CD4-positive, alpha-beta T cell (primary cell): Measurements from ENCODE around the gene PPP1R14C. TPM values are rescaled to one million over a fixed set of nuclear protein-coding genes. Genes with fewer than 3 reads are reported as not detected.

Experiments
- ATAC-seq: fragments of 200-7000 bp; cut with Tn5 transposase; one replicate; pipeline ENCODE4 v1.10.0; 2022; ENCODE audit warnings: mild to moderate bottlenecking; ENCODE audit not compliant: poor library complexity
- CTCF ChIA-PET: fragments of 350-600 bp; sonication (Branson Sonifier 250); formaldehyde crosslinking; loops from one replicate; lab custom pipeline; 2021; ENCODE audit warnings: antibody characterized with exemption, inconsistent platforms; lab: Charles Lee
- POLR2A ChIA-PET: fragments of 350-600 bp; sonication (Branson Sonifier 250); formaldehyde crosslinking; loops from one replicate; lab custom pipeline; 2021; ENCODE audit warnings: antibody characterized with exemption, inconsistent platforms; lab: Charles Lee
- DNase-seq, 14 experiments: peaks; one replicate each; pipeline ENCODE4 v3.0.0-alpha.2; 2013 to 2020; ENCODE audit warnings: mixed read lengths in 2 of 14
- H3K27ac ChIP-seq, 2 donors: one replicate each; pipeline versions ENCODE4 v1.5.1 to v1.7.0; 2013; ENCODE audit warnings: low read length in 2 of 2, low read depth in 1 of 2, mild to moderate bottlenecking in 1 of 2
- H3K27me3 ChIP-seq, 2 experiments: 1 replicate in 1 of 2; 2 replicates in 1 of 2; pipeline versions ENCODE4 v1.6.1 to v1.7.0; 2013; ENCODE audit warnings: low read length in 2 of 2, control low read depth in 1 of 2, mild to moderate bottlenecking in 1 of 2, moderate library complexity in 1 of 2; ENCODE audit not compliant: insufficient read depth in 2 of 2, control insufficient read depth in 1 of 2
- H3K36me3 ChIP-seq: one replicate; pipeline ENCODE4 v1.6.1; 2013; ENCODE audit warnings: low read length, control low read depth; ENCODE audit not compliant: insufficient read depth
- H3K4me1 ChIP-seq: one replicate; pipeline ENCODE4 v1.6.1; 2013; ENCODE audit warnings: low read length, control low read depth; ENCODE audit not compliant: insufficient read depth
- H3K4me3 ChIP-seq: one replicate; pipeline ENCODE4 v1.5.1; 2013; ENCODE audit warnings: mild to moderate bottlenecking, low read length, moderate library complexity
- H3K9me3 ChIP-seq, 2 experiments: 1 replicate in 1 of 2; 2 replicates in 1 of 2; pipeline versions ENCODE4 v1.6.1 to v1.7.0; 2013; ENCODE audit warnings: low read length in 2 of 2, mild to moderate bottlenecking in 2 of 2, control low read depth in 1 of 2, moderate library complexity in 1 of 2; ENCODE audit not compliant: control insufficient read depth in 1 of 2, insufficient read depth in 1 of 2
- H3K27ac Mint-ChIP-seq: one replicate; pipeline ENCODE4 v1.8.0; 2020; ENCODE audit warnings: mixed read lengths
- H3K27me3 Mint-ChIP-seq: one replicate; pipeline ENCODE4 v1.8.0; 2021; ENCODE audit warnings: mixed read lengths
- H3K36me3 Mint-ChIP-seq: one replicate; pipeline ENCODE4 v1.8.0; 2021; ENCODE audit warnings: low read depth, mixed read lengths
- H3K4me1 Mint-ChIP-seq: one replicate; pipeline ENCODE4 v1.8.0; 2021; ENCODE audit warnings: low read depth, mixed read lengths
- H3K4me3 Mint-ChIP-seq: one replicate; pipeline ENCODE4 v1.8.0; 2020; ENCODE audit warnings: mild to moderate bottlenecking, mixed read lengths
- H3K9me3 Mint-ChIP-seq: one replicate; pipeline ENCODE4 v1.8.0; 2020; ENCODE audit warnings: mixed read lengths
- intact Hi-C, 2 experiments: fragments of 100-400 bp; cut with DNase I in 1 of 2; cut with micrococcal nuclease in 1 of 2; formaldehyde crosslinking; loops; one replicate each; pipeline versions ENCODE4 v1.15.1 to v1.9.0; 2023 to 2025; cut with DNase I, micrococcal nuclease
- total RNA-seq, 174 experiments: library from RNA in 2 of 174; stranded (reverse) in 2 of 174; gene quantifications; one replicate each; pipeline ENCODE4 v1.2.3 and lab custom pipeline; 2021 to 2026
- TF ChIP-seq, protein P1 (sequence below): fragments of 200-600 bp; IDR thresholded peaks from one replicate; pipeline ENCODE4 v1.8.0; 2022; ENCODE audit warnings: antibody characterized with exemption, mild to moderate bottlenecking

PPP1R14C gene
- total RNA-seq, 2 experiments from 2014 or later = not detected

DNA sequence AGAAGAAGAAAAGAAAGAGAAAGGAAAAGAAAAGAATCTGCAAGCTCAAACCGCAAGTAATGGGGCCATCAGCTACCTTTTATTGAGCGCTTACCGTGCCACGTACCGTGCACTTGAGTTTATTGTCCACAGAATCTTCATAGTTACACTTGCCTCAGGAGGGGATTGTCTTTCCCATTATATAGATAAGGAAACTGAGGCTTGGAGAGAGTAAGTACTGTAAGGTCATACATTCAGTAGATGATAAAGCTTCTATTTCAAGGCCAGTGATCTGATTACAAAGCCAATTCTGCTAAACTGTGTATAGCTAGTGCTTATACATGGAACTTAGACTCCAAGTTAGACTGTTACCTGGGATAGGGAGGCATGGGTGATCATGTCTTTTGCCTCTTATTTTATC, 115.5 kb downstream of the PPP1R14C start:
- Mint-ChIP-seq H3K27me3 (peaks cover 22% of the 10 kb centered on the region), H3K9me3 (no peaks in the 10 kb centered on the region), H3K36me3 (no peaks in the 10 kb centered on the region), H3K27ac (no peak overlapping the region), H3K4me3 (no peak overlapping the region), H3K4me1 (no peaks in the 10 kb centered on the region)
- Histone ChIP-seq H3K4me3 (no peak overlapping the region), H3K27me3 (peaks cover 0 to 3% of the 10 kb centered on the region in 2 experiments), H3K36me3 (no peaks in the 10 kb centered on the region), H3K27ac (no peak overlapping the region), H3K9me3 (peaks cover 0 to 5% of the 10 kb centered on the region in 2 experiments), H3K4me1 (no peaks in the 10 kb centered on the region)
- intact Hi-C loops = no loop called here
- DNase-seq (no peak), ATAC-seq (no peak)
- POLR2A ChIA-PET = no interaction called here
- CTCF ChIA-PET = no interaction called here
- TF ChIP-seq, protein P1, sequence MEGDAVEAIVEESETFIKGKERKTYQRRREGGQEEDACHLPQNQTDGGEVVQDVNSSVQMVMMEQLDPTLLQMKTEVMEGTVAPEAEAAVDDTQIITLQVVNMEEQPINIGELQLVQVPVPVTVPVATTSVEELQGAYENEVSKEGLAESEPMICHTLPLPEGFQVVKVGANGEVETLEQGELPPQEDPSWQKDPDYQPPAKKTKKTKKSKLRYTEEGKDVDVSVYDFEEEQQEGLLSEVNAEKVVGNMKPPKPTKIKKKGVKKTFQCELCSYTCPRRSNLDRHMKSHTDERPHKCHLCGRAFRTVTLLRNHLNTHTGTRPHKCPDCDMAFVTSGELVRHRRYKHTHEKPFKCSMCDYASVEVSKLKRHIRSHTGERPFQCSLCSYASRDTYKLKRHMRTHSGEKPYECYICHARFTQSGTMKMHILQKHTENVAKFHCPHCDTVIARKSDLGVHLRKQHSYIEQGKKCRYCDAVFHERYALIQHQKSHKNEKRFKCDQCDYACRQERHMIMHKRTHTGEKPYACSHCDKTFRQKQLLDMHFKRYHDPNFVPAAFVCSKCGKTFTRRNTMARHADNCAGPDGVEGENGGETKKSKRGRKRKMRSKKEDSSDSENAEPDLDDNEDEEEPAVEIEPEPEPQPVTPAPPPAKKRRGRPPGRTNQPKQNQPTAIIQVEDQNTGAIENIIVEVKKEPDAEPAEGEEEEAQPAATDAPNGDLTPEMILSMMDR = no peak

DNA sequence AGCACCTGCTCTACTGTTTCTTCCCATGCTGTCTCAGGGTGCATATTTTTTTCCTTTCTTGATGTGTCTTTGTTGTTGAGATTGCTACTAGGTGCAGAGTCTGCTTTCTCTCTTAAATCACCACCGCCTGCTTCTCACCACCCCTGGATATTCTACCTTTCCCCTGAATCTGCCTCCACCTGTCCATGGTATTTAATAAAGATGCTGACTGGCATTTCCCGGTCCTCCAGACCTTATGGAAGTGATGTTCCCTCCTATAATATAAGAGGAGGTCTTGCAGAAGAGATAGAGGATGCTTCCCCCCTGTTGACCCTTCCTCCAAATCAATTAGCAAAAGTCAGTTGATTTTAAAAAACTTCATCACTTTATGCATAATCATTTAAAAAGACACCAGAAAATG, 118.1 kb downstream of the PPP1R14C start:
- H3K9me3 ChIP-seq = peaks cover 10 to 14% of the 10 kb centered on the region in 2 experiments
- H3K27ac Mint-ChIP-seq = no peak overlapping the region
- H3K4me1 ChIP-seq = peaks cover 5% of the 10 kb centered on the region
- peaks cover 14% of the 10 kb centered on the region for H3K27me3 Mint-ChIP-seq
- no peaks in the 10 kb centered on the region for H3K27me3 ChIP-seq
- ATAC-seq (no peak), DNase-seq (no peak)
- CTCF ChIA-PET = no interaction called here
- H3K36me3 ChIP-seq = no peaks in the 10 kb centered on the region
- no peaks in the 10 kb centered on the region for H3K4me1 Mint-ChIP-seq
- H3K27ac ChIP-seq = no peak overlapping the region
- intact Hi-C loops = no loop called here
- H3K36me3 Mint-ChIP-seq = no peaks in the 10 kb centered on the region
- TF ChIP-seq, protein P1 = no peak
- no peaks in the 10 kb centered on the region for H3K9me3 Mint-ChIP-seq
- POLR2A ChIA-PET = no interaction called here
- no peak overlapping the region for H3K4me3 Mint-ChIP-seq
- H3K4me3 ChIP-seq = no peak overlapping the region

GRCh38 chr6:150261997-150262697, 119.3 kb downstream of the PPP1R14C start:
- intact Hi-C loops = no loop called here
- POLR2A ChIA-PET = no interaction called here
- H3K4me1 ChIP-seq = peaks cover 5% of the 10 kb centered on the region
- CTCF ChIA-PET = no interaction called here
- TF ChIP-seq, protein P1 = no peak
- ATAC-seq (no peak), DNase-seq (no peak)
- H3K27me3 Mint-ChIP-seq = peaks cover 5% of the 10 kb centered on the region
- no peak overlapping the region for H3K4me3 ChIP-seq
- no peaks in the 10 kb centered on the region for H3K4me1 Mint-ChIP-seq
- no peaks in the 10 kb centered on the region for H3K36me3 Mint-ChIP-seq
- H3K27ac ChIP-seq = no peak overlapping the region
- H3K4me3 Mint-ChIP-seq = no peak overlapping the region
- H3K27me3 ChIP-seq = no peaks in the 10 kb centered on the region
- H3K36me3 ChIP-seq = no peaks in the 10 kb centered on the region
- H3K9me3 Mint-ChIP-seq = no peaks in the 10 kb centered on the region
- H3K9me3 ChIP-seq = peaks cover 10 to 13% of the 10 kb centered on the region in 2 experiments
- no peak overlapping the region for H3K27ac Mint-ChIP-seq
